ENCODE measurements around the gene HTR6.

The HTR6 gene

DNA sequence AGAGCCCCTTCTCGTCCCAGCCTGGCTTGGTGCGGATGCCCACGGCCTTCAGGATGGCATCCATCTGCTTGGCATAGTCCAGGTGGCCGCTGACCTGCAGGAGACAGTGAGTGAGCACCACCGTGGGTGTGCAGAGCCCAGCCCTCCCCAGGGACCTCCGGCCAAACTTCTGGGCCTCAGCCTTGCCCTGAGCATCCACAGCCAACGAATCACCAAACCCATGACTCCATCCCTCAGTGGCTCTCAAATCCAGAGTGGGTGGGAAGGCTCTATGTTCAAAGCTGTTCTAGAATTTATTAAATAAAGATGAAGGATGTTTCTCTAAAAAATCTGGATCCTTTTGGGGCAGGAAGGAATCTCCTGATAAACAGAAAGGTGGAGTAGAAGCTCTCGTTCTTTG is 18.7 kb downstream of the HTR6 start:
- TF ChIP-seq, protein P1, sequence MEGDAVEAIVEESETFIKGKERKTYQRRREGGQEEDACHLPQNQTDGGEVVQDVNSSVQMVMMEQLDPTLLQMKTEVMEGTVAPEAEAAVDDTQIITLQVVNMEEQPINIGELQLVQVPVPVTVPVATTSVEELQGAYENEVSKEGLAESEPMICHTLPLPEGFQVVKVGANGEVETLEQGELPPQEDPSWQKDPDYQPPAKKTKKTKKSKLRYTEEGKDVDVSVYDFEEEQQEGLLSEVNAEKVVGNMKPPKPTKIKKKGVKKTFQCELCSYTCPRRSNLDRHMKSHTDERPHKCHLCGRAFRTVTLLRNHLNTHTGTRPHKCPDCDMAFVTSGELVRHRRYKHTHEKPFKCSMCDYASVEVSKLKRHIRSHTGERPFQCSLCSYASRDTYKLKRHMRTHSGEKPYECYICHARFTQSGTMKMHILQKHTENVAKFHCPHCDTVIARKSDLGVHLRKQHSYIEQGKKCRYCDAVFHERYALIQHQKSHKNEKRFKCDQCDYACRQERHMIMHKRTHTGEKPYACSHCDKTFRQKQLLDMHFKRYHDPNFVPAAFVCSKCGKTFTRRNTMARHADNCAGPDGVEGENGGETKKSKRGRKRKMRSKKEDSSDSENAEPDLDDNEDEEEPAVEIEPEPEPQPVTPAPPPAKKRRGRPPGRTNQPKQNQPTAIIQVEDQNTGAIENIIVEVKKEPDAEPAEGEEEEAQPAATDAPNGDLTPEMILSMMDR (IDR thresholded peaks at IDR 0.05; ENCODE audit: insufficient read depth, low read depth, low read length, missing control alignments): no peak
- no peak for DNase-seq (ENCODE audit: low read depth)
- no peak overlapping the region for H3K4me3 ChIP-seq (ENCODE audit: low read depth, low read length)

DNA sequence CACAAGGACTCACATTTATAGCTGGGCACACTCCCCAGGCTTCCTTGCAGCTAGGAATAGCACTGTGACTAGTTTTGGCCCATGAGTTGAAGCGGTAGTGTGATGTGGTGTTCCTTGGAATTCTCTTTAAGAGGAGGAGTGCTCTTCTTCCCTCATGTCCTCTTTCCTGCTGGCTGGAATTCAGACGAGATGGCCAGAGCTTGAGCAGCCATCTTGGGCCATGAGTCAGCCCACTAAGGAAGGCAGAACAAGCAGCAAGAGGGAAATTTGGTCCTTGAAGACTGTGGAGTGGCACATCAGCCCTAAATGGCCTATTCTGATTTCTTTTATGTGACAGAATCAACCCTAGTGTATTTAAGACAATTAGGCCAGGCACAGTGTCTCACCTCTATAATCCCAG is 20.0 kb downstream of the HTR6 start:
- no peak overlapping the region for H3K4me3 ChIP-seq (ENCODE audit: low read depth, low read length)
- TF ChIP-seq, protein P1 (IDR thresholded peaks at IDR 0.05; ENCODE audit: insufficient read depth, low read depth, low read length, missing control alignments): no peak
- no peak for DNase-seq (ENCODE audit: low read depth)

DNA sequence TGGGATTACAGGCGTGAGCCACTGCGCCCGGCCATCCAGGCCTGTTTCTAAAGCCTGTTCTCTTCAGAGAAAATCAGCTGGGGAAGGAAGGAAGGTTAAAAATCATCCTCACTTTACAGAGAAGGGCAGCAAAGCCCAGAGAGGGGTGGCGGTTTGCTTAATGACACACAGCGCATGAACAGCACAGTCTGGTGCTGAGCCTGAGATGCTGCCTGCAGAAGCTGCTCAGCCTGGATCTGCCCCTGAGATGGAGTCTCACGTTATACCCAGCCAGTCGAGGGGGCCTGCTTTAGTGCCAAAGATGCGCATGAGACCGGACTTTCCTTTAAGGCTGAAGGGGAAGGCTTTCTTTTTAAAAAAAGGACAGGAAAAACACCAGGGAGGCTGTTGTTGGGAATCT is 21.3 kb downstream of the HTR6 start:
- TF ChIP-seq, protein P1 (IDR thresholded peaks at IDR 0.05; ENCODE audit: insufficient read depth, low read depth, low read length, missing control alignments): no peak
- no peak overlapping the region for H3K4me3 ChIP-seq (ENCODE audit: low read depth, low read length)
- no peak for DNase-seq (ENCODE audit: low read depth)

DNA sequence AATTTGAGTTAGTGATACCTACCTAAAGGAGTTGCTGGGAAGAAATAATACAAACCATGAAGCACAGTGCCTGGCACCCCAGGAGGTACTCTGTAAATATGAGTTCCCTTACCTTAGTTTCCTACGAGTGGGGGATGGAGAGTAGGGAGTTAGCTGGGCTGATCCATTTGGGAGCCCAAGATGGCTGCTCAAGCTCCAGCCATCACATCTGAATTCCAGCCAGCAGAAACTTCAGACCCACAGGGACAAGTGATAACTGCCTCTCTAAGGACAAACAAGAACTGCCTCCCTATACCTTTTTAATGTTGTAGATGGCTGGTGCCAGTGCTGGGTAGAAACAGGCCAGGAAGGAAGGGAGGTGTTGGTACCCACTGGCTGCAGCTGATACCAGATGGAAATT is 22.7 kb downstream of the HTR6 start:
- no peak overlapping the region for H3K4me3 ChIP-seq (ENCODE audit: low read depth, low read length)
- DNase-seq (ENCODE audit: low read depth): no peak
- TF ChIP-seq, protein P1 (IDR thresholded peaks at IDR 0.05; ENCODE audit: insufficient read depth, low read depth, low read length, missing control alignments): no peak

DNA sequence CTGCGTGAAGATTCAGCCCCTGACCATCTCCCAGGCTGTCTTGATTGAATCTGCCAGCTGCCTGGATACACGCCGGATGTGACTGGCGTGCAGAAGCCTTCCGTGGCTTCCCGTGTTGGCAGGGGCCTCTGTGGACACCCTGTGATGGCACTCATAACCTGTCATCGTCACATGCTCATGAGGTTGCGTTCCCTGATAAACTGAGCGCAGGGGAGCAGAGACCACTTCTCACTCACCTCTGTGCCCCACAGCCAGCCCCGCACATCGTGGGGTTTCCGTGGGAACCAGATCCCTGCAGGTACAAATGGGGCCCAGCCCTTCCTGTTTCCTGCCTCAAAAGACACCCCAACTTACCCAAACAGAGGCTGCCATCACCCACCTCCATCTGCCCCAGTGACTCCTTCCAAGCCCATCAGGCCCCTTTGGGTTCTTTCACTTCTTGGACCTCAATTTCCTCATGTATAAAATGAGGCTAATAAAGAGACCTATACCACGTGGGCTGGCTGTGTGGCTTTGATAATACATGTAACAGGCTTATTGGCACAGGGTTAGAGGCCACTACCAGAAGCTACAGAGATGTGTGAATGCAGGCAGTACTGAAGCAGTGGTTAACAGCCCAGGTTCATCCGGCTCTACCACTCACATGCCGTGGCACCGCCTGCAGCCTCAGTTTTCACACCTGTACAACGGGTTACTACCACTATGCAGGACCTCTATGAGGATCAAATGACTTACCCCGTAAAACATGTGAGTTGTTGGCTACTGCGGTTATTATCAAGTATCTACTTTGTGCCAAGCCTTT is 23.6 kb downstream of the HTR6 start:
- H3K4me3 ChIP-seq (ENCODE audit: low read depth, low read length): no peak overlapping the region
- no peak for DNase-seq (ENCODE audit: low read depth)
- TF ChIP-seq, protein P1 (IDR thresholded peaks at IDR 0.05; ENCODE audit: insufficient read depth, low read depth, low read length, missing control alignments): no peak

DNA sequence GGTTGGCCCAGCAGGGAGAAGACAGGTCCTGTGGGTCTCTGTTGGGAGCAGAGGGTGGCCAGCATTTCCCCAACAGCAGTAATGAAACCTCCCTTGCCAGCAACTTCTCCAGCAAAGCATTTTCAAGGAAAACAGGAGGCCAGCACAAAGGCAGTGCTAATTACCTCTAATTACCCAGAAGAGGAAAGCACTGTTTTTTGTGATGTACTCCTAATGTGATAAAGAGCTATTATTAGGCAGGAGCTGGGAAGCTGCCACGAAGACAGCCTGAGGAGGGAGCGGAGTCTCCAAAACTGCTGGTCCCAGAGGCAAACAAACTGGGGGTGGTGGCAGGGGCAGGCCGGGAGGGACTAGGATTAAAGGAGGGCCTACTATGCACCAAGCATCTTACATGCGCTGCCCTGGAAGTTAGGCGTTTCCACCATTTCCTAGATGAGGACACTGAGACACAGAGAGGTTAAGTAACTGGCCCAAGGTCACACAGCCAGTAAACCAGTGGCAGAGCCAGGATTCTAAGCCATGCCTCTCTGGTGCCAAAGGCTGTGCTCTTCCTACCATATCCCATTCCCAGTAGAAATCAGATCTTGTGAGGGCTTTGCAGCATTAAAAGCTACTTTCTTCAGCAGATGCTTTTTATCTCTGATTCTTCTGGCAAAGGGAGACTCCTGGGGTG is 24.5 kb downstream of the HTR6 start:
- no peak for DNase-seq (ENCODE audit: low read depth)
- no peak overlapping the region for H3K4me3 ChIP-seq (ENCODE audit: low read depth, low read length)
- TF ChIP-seq, protein P1 (IDR thresholded peaks at IDR 0.05; ENCODE audit: insufficient read depth, low read depth, low read length, missing control alignments): no peak

Data from GM12865 (cell line).